CD4-positive, alpha-beta T cell treated with Interleukin-17A for 1 hour (primary cell): ENCODE measurements around the gene FGD3.

Experiments
- DNase-seq: peaks from one replicate; pipeline ENCODE4 v3.0.0-alpha.2; 2020

FGD3 gene

GRCh38 chr9:92947268-92948037 lies at the start of gene FGD3:
FGD3 (plus strand) TSS chr9:92947523; CDS start chr9:92976257, 28,734 bp downstream.
- DNase-seq = peak; percentile 41

GRCh38 chr9:92905137-92905536 lies 42.2 kb upstream of the FGD3 start:
- DNase-seq = peak; percentile 10

GRCh38 chr9:92911511-92912475 lies 35.5 kb upstream of the FGD3 start:
- DNase-seq = no peak

GRCh38 chr9:92917176-92917800 lies 30.0 kb upstream of the FGD3 start:
- no peak for DNase-seq

GRCh38 chr9:92920437-92920836 lies 26.9 kb upstream of the FGD3 start:
- DNase-seq = no peak

GRCh38 chr9:92931606-92932005 lies 15.7 kb upstream of the FGD3 start:
- DNase-seq = no peak

GRCh38 chr9:92934321-92934720 lies 13.0 kb upstream of the FGD3 start:
- DNase-seq = no peak

- no peak for DNase-seq
These were observed 9.3 kb upstream of the FGD3 start for GRCh38 chr9:92938025-92938424.

GRCh38 chr9:92941861-92942260 lies 5.5 kb upstream of the FGD3 start:
- no peak for DNase-seq

GRCh38 chr9:92942688-92943616 lies 4.4 kb upstream of the FGD3 start:
- no peak for DNase-seq

- DNase-seq = no peak
These were observed 2.4 kb upstream of the FGD3 start for GRCh38 chr9:92944921-92945320.

- no peak for DNase-seq
These were observed 1.5 kb upstream of the FGD3 start for GRCh38 chr9:92945796-92946195.

- DNase-seq = no peak
These were observed 763 bp downstream of the FGD3 start for GRCh38 chr9:92948038-92948534.

- no peak for DNase-seq
These were observed 1.3 kb downstream of the FGD3 start for GRCh38 chr9:92948632-92949031.

GRCh38 chr9:92949266-92949982 lies 2.1 kb downstream of the FGD3 start:
- no peak for DNase-seq

GRCh38 chr9:92950359-92950955 lies 3.1 kb downstream of the FGD3 start:
- no peak for DNase-seq

- DNase-seq = no peak
These were observed 5.7 kb downstream of the FGD3 start for GRCh38 chr9:92952906-92953610.

- DNase-seq = peak; percentile 87
These were observed 6.9 kb downstream of the FGD3 start for GRCh38 chr9:92954049-92954861.

- no peak for DNase-seq
These were observed 7.6 kb downstream of the FGD3 start for GRCh38 chr9:92954886-92955285.
